ENCODE measurements around the gene NPHP1. TPM values are rescaled to one million over a fixed set of nuclear protein-coding genes. Genes with fewer than 3 reads are reported as not detected.

NPHP1 gene
- total RNA-seq, 1 experiment from 2014 or later, result 2.5 TPM

DNA sequence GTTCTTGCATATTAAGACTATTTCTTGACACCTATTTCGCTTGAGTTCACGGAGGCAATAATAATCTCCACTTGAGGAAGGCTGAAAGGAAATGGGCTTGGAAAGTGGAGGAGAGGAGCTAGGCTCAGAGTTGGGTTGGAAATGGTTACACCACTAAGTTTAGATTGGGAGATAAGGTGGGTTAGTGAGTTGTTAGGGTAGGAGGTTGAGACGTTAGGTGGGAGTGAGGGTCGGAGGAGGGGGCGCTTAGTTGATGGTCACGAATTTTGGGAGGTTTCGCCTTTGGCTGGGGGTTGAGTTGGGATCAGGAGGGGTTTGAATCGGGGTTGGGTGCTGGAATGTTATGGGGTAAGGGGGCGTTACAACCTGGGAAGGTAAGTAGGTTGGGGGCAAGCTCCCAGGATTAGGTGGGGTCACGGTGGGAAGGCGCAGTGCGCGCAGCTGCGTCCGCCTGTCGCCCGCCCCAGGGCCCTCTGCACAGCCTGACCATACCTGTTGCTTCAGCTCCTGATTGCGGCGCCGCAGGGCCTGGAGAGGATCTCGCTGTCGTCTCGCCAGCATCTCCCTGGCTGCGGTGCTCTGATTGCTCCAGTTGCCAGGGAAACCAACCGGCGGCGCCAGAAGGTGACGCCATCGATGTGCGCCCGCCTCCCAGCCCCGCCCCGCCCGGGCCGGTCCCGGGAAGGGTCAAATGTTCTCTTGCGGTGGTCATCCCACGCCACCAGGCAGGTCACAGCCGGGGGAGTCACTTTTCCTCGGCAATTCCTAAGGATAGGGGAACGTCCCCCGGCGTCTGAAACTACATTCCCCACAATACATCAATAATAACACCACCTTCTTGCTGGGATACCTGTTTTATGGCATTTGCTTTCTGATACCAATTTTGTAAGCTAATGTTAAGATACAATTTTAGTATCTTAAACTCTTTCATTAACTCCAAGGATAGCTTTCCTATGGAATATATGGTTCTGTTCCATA, at the start of gene NPHP1 (continued):
- TF ChIP-seq, protein P1, sequence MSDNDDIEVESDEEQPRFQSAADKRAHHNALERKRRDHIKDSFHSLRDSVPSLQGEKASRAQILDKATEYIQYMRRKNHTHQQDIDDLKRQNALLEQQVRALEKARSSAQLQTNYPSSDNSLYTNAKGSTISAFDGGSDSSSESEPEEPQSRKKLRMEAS (CRISPR knock-in tag; IDR thresholded peaks at IDR 0.05), result peak; percentile 47; the same call in 1 of the 2 replicates
- TF ChIP-seq SOX15 (CRISPR knock-in tag; IDR thresholded peaks at IDR 0.05) (no peak), ZNF671 (CRISPR knock-in tag; IDR thresholded peaks at IDR 0.05) (no peak), ZNF423 (CRISPR knock-in tag; IDR thresholded peaks at IDR 0.05) (no peak), ZBTB21 (CRISPR knock-in tag; IDR thresholded peaks at IDR 0.05; ENCODE audit: borderline replicate concordance) (no peak), CREB1 (CRISPR knock-in tag; IDR thresholded peaks at IDR 0.05) (peak; percentile 83), ZNF396 (CRISPR knock-in tag; IDR thresholded peaks at IDR 0.05; ENCODE audit: borderline replicate concordance) (no peak), NFE2L1 (CRISPR knock-in tag; IDR thresholded peaks at IDR 0.05) (0 out of 2 replicates have a peak, but pooled peaks have one; percentile 34), TCF7 (CRISPR knock-in tag; IDR thresholded peaks at IDR 0.05; ENCODE audit: low read depth) (no peak), ZNF121 (CRISPR knock-in tag; IDR thresholded peaks at IDR 0.05) (peak; percentile 88), MYBL2 (CRISPR knock-in tag; IDR thresholded peaks at IDR 0.05) (0 out of 2 replicates have a peak, but pooled peaks have one; percentile 34), FOXK1 (CRISPR knock-in tag; IDR thresholded peaks at IDR 0.05) (peak; percentile 74; the same call in 1 of the 2 replicates), NR3C1 (CRISPR knock-in tag; conservative IDR thresholded peaks at IDR 0.05; ENCODE audit: low read depth) (no peak), RORB (CRISPR knock-in tag; IDR thresholded peaks at IDR 0.05) (no peak), ZNF219 (CRISPR knock-in tag; IDR thresholded peaks at IDR 0.05; ENCODE audit: borderline replicate concordance) (no peak), PRRX2 (CRISPR knock-in tag; IDR thresholded peaks at IDR 0.05) (no peak; the same call in 1 of the 2 replicates), ZNF232 (CRISPR knock-in tag; IDR thresholded peaks at IDR 0.05) (no peak), FOXP1 (CRISPR knock-in tag; IDR thresholded peaks at IDR 0.05; ENCODE audit: borderline replicate concordance) (0 out of 2 replicates have a peak, but pooled peaks have one; percentile 27)
- TF ChIP-seq, protein P2, sequence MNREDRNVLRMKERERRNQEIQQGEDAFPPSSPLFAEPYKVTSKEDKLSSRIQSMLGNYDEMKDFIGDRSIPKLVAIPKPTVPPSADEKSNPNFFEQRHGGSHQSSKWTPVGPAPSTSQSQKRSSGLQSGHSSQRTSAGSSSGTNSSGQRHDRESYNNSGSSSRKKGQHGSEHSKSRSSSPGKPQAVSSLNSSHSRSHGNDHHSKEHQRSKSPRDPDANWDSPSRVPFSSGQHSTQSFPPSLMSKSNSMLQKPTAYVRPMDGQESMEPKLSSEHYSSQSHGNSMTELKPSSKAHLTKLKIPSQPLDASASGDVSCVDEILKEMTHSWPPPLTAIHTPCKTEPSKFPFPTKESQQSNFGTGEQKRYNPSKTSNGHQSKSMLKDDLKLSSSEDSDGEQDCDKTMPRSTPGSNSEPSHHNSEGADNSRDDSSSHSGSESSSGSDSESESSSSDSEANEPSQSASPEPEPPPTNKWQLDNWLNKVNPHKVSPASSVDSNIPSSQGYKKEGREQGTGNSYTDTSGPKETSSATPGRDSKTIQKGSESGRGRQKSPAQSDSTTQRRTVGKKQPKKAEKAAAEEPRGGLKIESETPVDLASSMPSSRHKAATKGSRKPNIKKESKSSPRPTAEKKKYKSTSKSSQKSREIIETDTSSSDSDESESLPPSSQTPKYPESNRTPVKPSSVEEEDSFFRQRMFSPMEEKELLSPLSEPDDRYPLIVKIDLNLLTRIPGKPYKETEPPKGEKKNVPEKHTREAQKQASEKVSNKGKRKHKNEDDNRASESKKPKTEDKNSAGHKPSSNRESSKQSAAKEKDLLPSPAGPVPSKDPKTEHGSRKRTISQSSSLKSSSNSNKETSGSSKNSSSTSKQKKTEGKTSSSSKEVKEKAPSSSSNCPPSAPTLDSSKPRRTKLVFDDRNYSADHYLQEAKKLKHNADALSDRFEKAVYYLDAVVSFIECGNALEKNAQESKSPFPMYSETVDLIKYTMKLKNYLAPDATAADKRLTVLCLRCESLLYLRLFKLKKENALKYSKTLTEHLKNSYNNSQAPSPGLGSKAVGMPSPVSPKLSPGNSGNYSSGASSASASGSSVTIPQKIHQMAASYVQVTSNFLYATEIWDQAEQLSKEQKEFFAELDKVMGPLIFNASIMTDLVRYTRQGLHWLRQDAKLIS (CRISPR knock-in tag; IDR thresholded peaks at IDR 0.05; ENCODE audit: borderline replicate concordance), result no peak
- TF ChIP-seq, protein P3, sequence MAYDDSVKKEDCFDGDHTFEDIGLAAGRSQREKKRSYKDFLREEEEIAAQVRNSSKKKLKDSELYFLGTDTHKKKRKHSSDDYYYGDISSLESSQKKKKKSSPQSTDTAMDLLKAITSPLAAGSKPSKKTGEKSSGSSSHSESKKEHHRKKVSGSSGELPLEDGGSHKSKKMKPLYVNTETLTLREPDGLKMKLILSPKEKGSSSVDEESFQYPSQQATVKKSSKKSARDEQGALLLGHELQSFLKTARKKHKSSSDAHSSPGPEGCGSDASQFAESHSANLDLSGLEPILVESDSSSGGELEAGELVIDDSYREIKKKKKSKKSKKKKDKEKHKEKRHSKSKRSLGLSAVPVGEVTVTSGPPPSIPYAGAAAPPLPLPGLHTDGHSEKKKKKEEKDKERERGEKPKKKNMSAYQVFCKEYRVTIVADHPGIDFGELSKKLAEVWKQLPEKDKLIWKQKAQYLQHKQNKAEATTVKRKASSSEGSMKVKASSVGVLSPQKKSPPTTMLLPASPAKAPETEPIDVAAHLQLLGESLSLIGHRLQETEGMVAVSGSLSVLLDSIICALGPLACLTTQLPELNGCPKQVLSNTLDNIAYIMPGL (CRISPR knock-in tag; IDR thresholded peaks at IDR 0.05), result no peak
- TF ChIP-seq, protein P4, sequence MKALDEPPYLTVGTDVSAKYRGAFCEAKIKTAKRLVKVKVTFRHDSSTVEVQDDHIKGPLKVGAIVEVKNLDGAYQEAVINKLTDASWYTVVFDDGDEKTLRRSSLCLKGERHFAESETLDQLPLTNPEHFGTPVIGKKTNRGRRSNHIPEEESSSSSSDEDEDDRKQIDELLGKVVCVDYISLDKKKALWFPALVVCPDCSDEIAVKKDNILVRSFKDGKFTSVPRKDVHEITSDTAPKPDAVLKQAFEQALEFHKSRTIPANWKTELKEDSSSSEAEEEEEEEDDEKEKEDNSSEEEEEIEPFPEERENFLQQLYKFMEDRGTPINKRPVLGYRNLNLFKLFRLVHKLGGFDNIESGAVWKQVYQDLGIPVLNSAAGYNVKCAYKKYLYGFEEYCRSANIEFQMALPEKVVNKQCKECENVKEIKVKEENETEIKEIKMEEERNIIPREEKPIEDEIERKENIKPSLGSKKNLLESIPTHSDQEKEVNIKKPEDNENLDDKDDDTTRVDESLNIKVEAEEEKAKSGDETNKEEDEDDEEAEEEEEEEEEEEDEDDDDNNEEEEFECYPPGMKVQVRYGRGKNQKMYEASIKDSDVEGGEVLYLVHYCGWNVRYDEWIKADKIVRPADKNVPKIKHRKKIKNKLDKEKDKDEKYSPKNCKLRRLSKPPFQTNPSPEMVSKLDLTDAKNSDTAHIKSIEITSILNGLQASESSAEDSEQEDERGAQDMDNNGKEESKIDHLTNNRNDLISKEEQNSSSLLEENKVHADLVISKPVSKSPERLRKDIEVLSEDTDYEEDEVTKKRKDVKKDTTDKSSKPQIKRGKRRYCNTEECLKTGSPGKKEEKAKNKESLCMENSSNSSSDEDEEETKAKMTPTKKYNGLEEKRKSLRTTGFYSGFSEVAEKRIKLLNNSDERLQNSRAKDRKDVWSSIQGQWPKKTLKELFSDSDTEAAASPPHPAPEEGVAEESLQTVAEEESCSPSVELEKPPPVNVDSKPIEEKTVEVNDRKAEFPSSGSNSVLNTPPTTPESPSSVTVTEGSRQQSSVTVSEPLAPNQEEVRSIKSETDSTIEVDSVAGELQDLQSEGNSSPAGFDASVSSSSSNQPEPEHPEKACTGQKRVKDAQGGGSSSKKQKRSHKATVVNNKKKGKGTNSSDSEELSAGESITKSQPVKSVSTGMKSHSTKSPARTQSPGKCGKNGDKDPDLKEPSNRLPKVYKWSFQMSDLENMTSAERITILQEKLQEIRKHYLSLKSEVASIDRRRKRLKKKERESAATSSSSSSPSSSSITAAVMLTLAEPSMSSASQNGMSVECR (CRISPR knock-in tag; IDR thresholded peaks at IDR 0.05; ENCODE audit: borderline replicate concordance), result no peak
- TF ChIP-seq, protein P5, sequence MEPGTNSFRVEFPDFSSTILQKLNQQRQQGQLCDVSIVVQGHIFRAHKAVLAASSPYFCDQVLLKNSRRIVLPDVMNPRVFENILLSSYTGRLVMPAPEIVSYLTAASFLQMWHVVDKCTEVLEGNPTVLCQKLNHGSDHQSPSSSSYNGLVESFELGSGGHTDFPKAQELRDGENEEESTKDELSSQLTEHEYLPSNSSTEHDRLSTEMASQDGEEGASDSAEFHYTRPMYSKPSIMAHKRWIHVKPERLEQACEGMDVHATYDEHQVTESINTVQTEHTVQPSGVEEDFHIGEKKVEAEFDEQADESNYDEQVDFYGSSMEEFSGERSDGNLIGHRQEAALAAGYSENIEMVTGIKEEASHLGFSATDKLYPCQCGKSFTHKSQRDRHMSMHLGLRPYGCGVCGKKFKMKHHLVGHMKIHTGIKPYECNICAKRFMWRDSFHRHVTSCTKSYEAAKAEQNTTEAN (CRISPR knock-in tag; IDR thresholded peaks at IDR 0.05), result no peak
- TF ChIP-seq, protein P6, sequence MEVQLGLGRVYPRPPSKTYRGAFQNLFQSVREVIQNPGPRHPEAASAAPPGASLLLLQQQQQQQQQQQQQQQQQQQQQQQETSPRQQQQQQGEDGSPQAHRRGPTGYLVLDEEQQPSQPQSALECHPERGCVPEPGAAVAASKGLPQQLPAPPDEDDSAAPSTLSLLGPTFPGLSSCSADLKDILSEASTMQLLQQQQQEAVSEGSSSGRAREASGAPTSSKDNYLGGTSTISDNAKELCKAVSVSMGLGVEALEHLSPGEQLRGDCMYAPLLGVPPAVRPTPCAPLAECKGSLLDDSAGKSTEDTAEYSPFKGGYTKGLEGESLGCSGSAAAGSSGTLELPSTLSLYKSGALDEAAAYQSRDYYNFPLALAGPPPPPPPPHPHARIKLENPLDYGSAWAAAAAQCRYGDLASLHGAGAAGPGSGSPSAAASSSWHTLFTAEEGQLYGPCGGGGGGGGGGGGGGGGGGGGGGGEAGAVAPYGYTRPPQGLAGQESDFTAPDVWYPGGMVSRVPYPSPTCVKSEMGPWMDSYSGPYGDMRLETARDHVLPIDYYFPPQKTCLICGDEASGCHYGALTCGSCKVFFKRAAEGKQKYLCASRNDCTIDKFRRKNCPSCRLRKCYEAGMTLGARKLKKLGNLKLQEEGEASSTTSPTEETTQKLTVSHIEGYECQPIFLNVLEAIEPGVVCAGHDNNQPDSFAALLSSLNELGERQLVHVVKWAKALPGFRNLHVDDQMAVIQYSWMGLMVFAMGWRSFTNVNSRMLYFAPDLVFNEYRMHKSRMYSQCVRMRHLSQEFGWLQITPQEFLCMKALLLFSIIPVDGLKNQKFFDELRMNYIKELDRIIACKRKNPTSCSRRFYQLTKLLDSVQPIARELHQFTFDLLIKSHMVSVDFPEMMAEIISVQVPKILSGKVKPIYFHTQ (CRISPR knock-in tag; IDR thresholded peaks at IDR 0.05), result no peak
